HG03439 (cell line): Measurements from ENCODE around the gene PHTF1.
"Not testable (repeated sequence)": the region's sequence is repeated elsewhere in the genome, so short reads cannot be mapped to it uniquely, and the experiment has no call there.

Experiments used
- ATAC-seq: cut with Tn5 transposase; IDR thresholded peaks from one replicate; pipeline ENCODE4 v1.9.1; 2021; ENCODE audit warnings: mild to moderate bottlenecking, moderate library complexity; ENCODE audit not compliant: unreplicated experiment

The PHTF1 gene

GRCh38 chr1:113732802-113733201 is 26.5 kb downstream of the PHTF1 start:
- ATAC-seq: no peak

GRCh38 chr1:113721010-113721409 is 38.3 kb downstream of the PHTF1 start:
- no peak for ATAC-seq

- not testable (repeated sequence) for ATAC-seq
Observed at GRCh38 chr1:113718621-113719020, 40.7 kb downstream of the PHTF1 start.

- ATAC-seq: not testable (repeated sequence)
Observed at GRCh38 chr1:113717506-113717905, 41.8 kb downstream of the PHTF1 start.

GRCh38 chr1:113714606-113715269 is 44.5 kb downstream of the PHTF1 start:
- no peak for ATAC-seq

GRCh38 chr1:113701429-113701828 is 57.9 kb downstream of the PHTF1 start:
- ATAC-seq: no peak

- ATAC-seq: no peak
Observed at GRCh38 chr1:113694910-113695309, 64.4 kb downstream of the PHTF1 start.

GRCh38 chr1:113692824-113693431 is 66.4 kb downstream of the PHTF1 start:
- no peak for ATAC-seq

- ATAC-seq: no peak
Observed at GRCh38 chr1:113692342-113692741, 66.9 kb downstream of the PHTF1 start.

GRCh38 chr1:113691184-113691583 is 68.1 kb downstream of the PHTF1 start:
- ATAC-seq: no peak

GRCh38 chr1:113686891-113687618 is 72.2 kb downstream of the PHTF1 start:
- ATAC-seq: no peak

- ATAC-seq: no peak
Observed at GRCh38 chr1:113684153-113684541, 75.1 kb downstream of the PHTF1 start.

- ATAC-seq: no peak
Observed at GRCh38 chr1:113683384-113684152, 75.7 kb downstream of the PHTF1 start.

- ATAC-seq: no peak
Observed at GRCh38 chr1:113681596-113682337, 77.5 kb downstream of the PHTF1 start.

GRCh38 chr1:113678159-113678469 is 81.2 kb downstream of the PHTF1 start:
- ATAC-seq: no peak

- no peak for ATAC-seq
Observed at GRCh38 chr1:113677250-113678158, 81.8 kb downstream of the PHTF1 start.

- ATAC-seq: no peak
Observed at GRCh38 chr1:113676524-113676923, 82.8 kb downstream of the PHTF1 start.

GRCh38 chr1:113675302-113675701 is 84.0 kb downstream of the PHTF1 start:
- no peak for ATAC-seq

GRCh38 chr1:113674591-113674990 is 84.7 kb downstream of the PHTF1 start:
- no peak for ATAC-seq

- ATAC-seq: no peak
Observed at GRCh38 chr1:113672491-113672890, 86.8 kb downstream of the PHTF1 start.
